Measurements from ENCODE around the gene SEC14L6. TPM values are rescaled to one million over a fixed set of nuclear protein-coding genes. Genes with fewer than 3 reads are reported as not detected.

The SEC14L6 gene
- total RNA-seq, 2 donors from 2014 or later: 1.6 to 2.1 TPM

- Histone ChIP-seq H3K4me1 (ENCODE audit: control insufficient read depth, insufficient read depth, low read length) (no peaks in the 10 kb centered on the region), H3K9ac (ENCODE audit: extremely low read depth, low read length, poor library complexity, severe bottlenecking) (no peak overlapping the region), H3K9me3 (ENCODE audit: control insufficient read depth, low read length) (no peaks in the 10 kb centered on the region), H3K27ac (ENCODE audit: low read depth, low read length) (no peak overlapping the region), H3K36me3 (ENCODE audit: control insufficient read depth, insufficient read depth, low read length) (no peaks in the 10 kb centered on the region), H3K4me3 (ENCODE audit: low read length) (no peak overlapping the region), H3K27me3 (ENCODE audit: control insufficient read depth, insufficient read depth, low read length, poor library complexity, severe bottlenecking) (no peaks in the 10 kb centered on the region)
- 94 to 100% methylated on average over 4 to 5 of the region's 5 CpGs for WGBS, 2 experiments (ENCODE audit: insufficient coverage in 1 of 2, insufficient read length in 1 of 2)
- no peaks in the 10 kb centered on the region for H3K36me3 Mint-ChIP-seq (ENCODE audit: low read depth)
- peaks cover 3% of the 10 kb centered on the region for H3K27me3 Mint-ChIP-seq (ENCODE audit: insufficient read depth)
- no peak overlapping the region for H3K27ac Mint-ChIP-seq
- no peak for TF ChIP-seq CTCF (conservative IDR thresholded peaks at IDR 0.05)
- H3K4me1 Mint-ChIP-seq: peaks cover 5% of the 10 kb centered on the region
- DNase-seq: no peak
- H3K4me3 Mint-ChIP-seq: no peak overlapping the region
- peaks cover 13% of the 10 kb centered on the region for H3K9me3 Mint-ChIP-seq
These were observed 29.8 kb downstream of the SEC14L6 start for GRCh38 chr22:30516731-30517130.

GRCh38 chr22:30516273-30516672, 30.3 kb downstream of the SEC14L6 start:
- H3K27me3 ChIP-seq (ENCODE audit: control insufficient read depth, insufficient read depth, low read length, poor library complexity, severe bottlenecking): no peaks in the 10 kb centered on the region
- H3K9ac ChIP-seq (ENCODE audit: extremely low read depth, low read length, poor library complexity, severe bottlenecking): no peak overlapping the region
- WGBS, 2 experiments (ENCODE audit: insufficient coverage in 1 of 2, insufficient read length in 1 of 2): 90 to 92% methylated on average over 2 to 6 of the region's 6 CpGs
- no peaks in the 10 kb centered on the region for H3K36me3 Mint-ChIP-seq (ENCODE audit: low read depth)
- H3K4me3 ChIP-seq (ENCODE audit: low read length): no peak overlapping the region
- no peaks in the 10 kb centered on the region for H3K36me3 ChIP-seq (ENCODE audit: control insufficient read depth, insufficient read depth, low read length)
- H3K9me3 Mint-ChIP-seq: peaks cover 15% of the 10 kb centered on the region
- no peak for DNase-seq
- no peak overlapping the region for H3K27ac ChIP-seq (ENCODE audit: low read depth, low read length)
- H3K4me3 Mint-ChIP-seq: no peak overlapping the region
- TF ChIP-seq CTCF (conservative IDR thresholded peaks at IDR 0.05): no peak
- H3K9me3 ChIP-seq (ENCODE audit: control insufficient read depth, low read length): no peaks in the 10 kb centered on the region
- peaks cover 4% of the 10 kb centered on the region for H3K4me1 Mint-ChIP-seq
- peaks cover 3% of the 10 kb centered on the region for H3K27me3 Mint-ChIP-seq (ENCODE audit: insufficient read depth)
- H3K27ac Mint-ChIP-seq: no peak overlapping the region
- no peaks in the 10 kb centered on the region for H3K4me1 ChIP-seq (ENCODE audit: control insufficient read depth, insufficient read depth, low read length)

- no peaks in the 10 kb centered on the region for H3K36me3 ChIP-seq (ENCODE audit: control insufficient read depth, insufficient read depth, low read length)
- H3K9me3 ChIP-seq (ENCODE audit: control insufficient read depth, low read length): no peaks in the 10 kb centered on the region
- DNase-seq: no peak
- WGBS, 2 experiments (ENCODE audit: insufficient coverage in 1 of 2, insufficient read length in 1 of 2): 95 to 100% methylated on average over 1 to 4 of the region's 4 CpGs
- no peaks in the 10 kb centered on the region for H3K36me3 Mint-ChIP-seq (ENCODE audit: low read depth)
- H3K27me3 Mint-ChIP-seq (ENCODE audit: insufficient read depth): peaks cover 3% of the 10 kb centered on the region
- TF ChIP-seq CTCF (conservative IDR thresholded peaks at IDR 0.05): no peak
- H3K9ac ChIP-seq (ENCODE audit: extremely low read depth, low read length, poor library complexity, severe bottlenecking): no peak overlapping the region
- H3K4me1 ChIP-seq (ENCODE audit: control insufficient read depth, insufficient read depth, low read length): no peaks in the 10 kb centered on the region
- H3K4me3 Mint-ChIP-seq: no peak overlapping the region
- H3K27ac ChIP-seq (ENCODE audit: low read depth, low read length): no peak overlapping the region
- H3K4me3 ChIP-seq (ENCODE audit: low read length): no peak overlapping the region
- H3K4me1 Mint-ChIP-seq: peaks cover 1% of the 10 kb centered on the region
- no peak overlapping the region for H3K27ac Mint-ChIP-seq
- no peaks in the 10 kb centered on the region for H3K27me3 ChIP-seq (ENCODE audit: control insufficient read depth, insufficient read depth, low read length, poor library complexity, severe bottlenecking)
- peaks cover 15% of the 10 kb centered on the region for H3K9me3 Mint-ChIP-seq
These were observed 32.3 kb downstream of the SEC14L6 start for GRCh38 chr22:30514252-30514651.
